Measurements from ENCODE around the gene LYRM4.

Gene LYRM4

GRCh38 chr6:5287205-5287965, 26.6 kb upstream of the LYRM4 start:
- H3K79me2 ChIP-seq (ENCODE audit: insufficient read depth, low read length): no peaks in the 10 kb centered on the region
- H2AFZ ChIP-seq (ENCODE audit: low read length): no peak overlapping the region
- no peaks in the 10 kb centered on the region for H3F3A ChIP-seq (ENCODE audit: insufficient read depth, low read length)
- H3K9me3 ChIP-seq (ENCODE audit: low read length): no peaks in the 10 kb centered on the region
- TF ChIP-seq EZH2 (IDR thresholded peaks at IDR 0.05; ENCODE audit: borderline replicate concordance, low read length): no peak
- TF ChIP-seq, protein P1, sequence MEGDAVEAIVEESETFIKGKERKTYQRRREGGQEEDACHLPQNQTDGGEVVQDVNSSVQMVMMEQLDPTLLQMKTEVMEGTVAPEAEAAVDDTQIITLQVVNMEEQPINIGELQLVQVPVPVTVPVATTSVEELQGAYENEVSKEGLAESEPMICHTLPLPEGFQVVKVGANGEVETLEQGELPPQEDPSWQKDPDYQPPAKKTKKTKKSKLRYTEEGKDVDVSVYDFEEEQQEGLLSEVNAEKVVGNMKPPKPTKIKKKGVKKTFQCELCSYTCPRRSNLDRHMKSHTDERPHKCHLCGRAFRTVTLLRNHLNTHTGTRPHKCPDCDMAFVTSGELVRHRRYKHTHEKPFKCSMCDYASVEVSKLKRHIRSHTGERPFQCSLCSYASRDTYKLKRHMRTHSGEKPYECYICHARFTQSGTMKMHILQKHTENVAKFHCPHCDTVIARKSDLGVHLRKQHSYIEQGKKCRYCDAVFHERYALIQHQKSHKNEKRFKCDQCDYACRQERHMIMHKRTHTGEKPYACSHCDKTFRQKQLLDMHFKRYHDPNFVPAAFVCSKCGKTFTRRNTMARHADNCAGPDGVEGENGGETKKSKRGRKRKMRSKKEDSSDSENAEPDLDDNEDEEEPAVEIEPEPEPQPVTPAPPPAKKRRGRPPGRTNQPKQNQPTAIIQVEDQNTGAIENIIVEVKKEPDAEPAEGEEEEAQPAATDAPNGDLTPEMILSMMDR (IDR thresholded peaks at IDR 0.05; ENCODE audit: low read length): no peak
- no peaks in the 10 kb centered on the region for H3K27me3 ChIP-seq (ENCODE audit: insufficient read depth, low read length)
- no peaks in the 10 kb centered on the region for H3K9me2 ChIP-seq (ENCODE audit: low read depth, low read length)
- H3K4me3 ChIP-seq (ENCODE audit: low read depth, low read length, poor library complexity, severe bottlenecking): no peak overlapping the region
- no peaks in the 10 kb centered on the region for H3K36me3 ChIP-seq (ENCODE audit: insufficient read depth, low read length)
- H3K4me1 ChIP-seq (ENCODE audit: insufficient read depth, low read length, severe bottlenecking): peaks cover 10% of the 10 kb centered on the region
- H3K27ac ChIP-seq (ENCODE audit: low read depth, low read length, poor library complexity, severe bottlenecking): no peak overlapping the region
- H3K9ac ChIP-seq (ENCODE audit: low read length): no peak overlapping the region
- no peaks in the 10 kb centered on the region for H4K20me1 ChIP-seq (ENCODE audit: insufficient read depth, low read length)
- H3K4me2 ChIP-seq (ENCODE audit: low read length): no peak overlapping the region

DNA sequence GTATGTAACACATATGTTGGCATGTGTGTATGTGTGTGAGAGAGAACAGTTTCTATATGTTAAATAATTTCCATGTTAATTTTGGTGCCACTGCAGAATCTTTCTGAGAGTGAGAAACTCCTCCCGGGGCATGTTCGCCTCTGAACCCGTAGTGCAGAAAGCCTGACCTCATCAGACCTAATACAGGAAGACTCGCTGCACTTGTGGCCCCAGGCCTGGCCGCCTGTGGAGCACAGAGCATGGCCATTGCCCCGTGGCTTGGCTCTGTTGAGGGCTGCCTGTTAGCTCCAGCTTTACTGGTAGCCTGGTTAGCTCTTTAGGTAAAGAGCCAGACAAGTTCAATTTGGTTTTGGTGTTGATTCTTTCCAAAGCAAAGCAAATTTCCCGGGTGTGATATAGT, 26.0 kb upstream of the LYRM4 start:
- Histone ChIP-seq H3K36me3 (ENCODE audit: insufficient read depth, low read length) (no peaks in the 10 kb centered on the region), H2AFZ (ENCODE audit: low read length) (no peak overlapping the region), H3F3A (ENCODE audit: insufficient read depth, low read length) (no peaks in the 10 kb centered on the region), H3K4me1 (ENCODE audit: insufficient read depth, low read length, severe bottlenecking) (peaks cover 10% of the 10 kb centered on the region), H3K4me2 (ENCODE audit: low read length) (no peak overlapping the region), H3K9me3 (ENCODE audit: low read length) (no peaks in the 10 kb centered on the region), H3K79me2 (ENCODE audit: insufficient read depth, low read length) (no peaks in the 10 kb centered on the region), H4K20me1 (ENCODE audit: insufficient read depth, low read length) (no peaks in the 10 kb centered on the region), H3K9ac (ENCODE audit: low read length) (no peak overlapping the region), H3K9me2 (ENCODE audit: low read depth, low read length) (no peaks in the 10 kb centered on the region), H3K4me3 (ENCODE audit: low read depth, low read length, poor library complexity, severe bottlenecking) (no peak overlapping the region), H3K27ac (ENCODE audit: low read depth, low read length, poor library complexity, severe bottlenecking) (no peak overlapping the region), H3K27me3 (ENCODE audit: insufficient read depth, low read length) (no peaks in the 10 kb centered on the region)
- TF ChIP-seq, protein P1 (IDR thresholded peaks at IDR 0.05; ENCODE audit: low read length): no peak
- TF ChIP-seq EZH2 (IDR thresholded peaks at IDR 0.05; ENCODE audit: borderline replicate concordance, low read length): no peak

- H3F3A ChIP-seq (ENCODE audit: insufficient read depth, low read length): no peaks in the 10 kb centered on the region
- TF ChIP-seq, protein P1 (IDR thresholded peaks at IDR 0.05; ENCODE audit: low read length): no peak
- TF ChIP-seq EZH2 (IDR thresholded peaks at IDR 0.05; ENCODE audit: borderline replicate concordance, low read length): no peak
- H2AFZ ChIP-seq (ENCODE audit: low read length): no peak overlapping the region
- no peak overlapping the region for H3K9ac ChIP-seq (ENCODE audit: low read length)
- no peaks in the 10 kb centered on the region for H3K9me3 ChIP-seq (ENCODE audit: low read length)
- H3K9me2 ChIP-seq (ENCODE audit: low read depth, low read length): no peaks in the 10 kb centered on the region
- H3K27me3 ChIP-seq (ENCODE audit: insufficient read depth, low read length): no peaks in the 10 kb centered on the region
- H4K20me1 ChIP-seq (ENCODE audit: insufficient read depth, low read length): no peaks in the 10 kb centered on the region
- H3K4me1 ChIP-seq (ENCODE audit: insufficient read depth, low read length, severe bottlenecking): peaks cover 7% of the 10 kb centered on the region
- H3K27ac ChIP-seq (ENCODE audit: low read depth, low read length, poor library complexity, severe bottlenecking): no peak overlapping the region
- H3K36me3 ChIP-seq (ENCODE audit: insufficient read depth, low read length): no peaks in the 10 kb centered on the region
- H3K4me2 ChIP-seq (ENCODE audit: low read length): no peak overlapping the region
- no peaks in the 10 kb centered on the region for H3K79me2 ChIP-seq (ENCODE audit: insufficient read depth, low read length)
- no peak overlapping the region for H3K4me3 ChIP-seq (ENCODE audit: low read depth, low read length, poor library complexity, severe bottlenecking)
Measured at GRCh38 chr6:5285526-5285925, 24.8 kb upstream of the LYRM4 start.

Measured in OCI-LY1 (cell line).